Loucy (cell line): ENCODE measurements around the gene FAM20C.

ENCODE experiments used
- H2AFZ ChIP-seq: fragments of 200-600 bp; sonication (generic); 2 replicates; pipeline ENCODE4 v1.6.0; 2016; ENCODE audit warnings: antibody characterized with exemption, mild to moderate bottlenecking, low read length, moderate library complexity
- H3F3A ChIP-seq: fragments of 200-600 bp; 2 replicates; pipeline ENCODE4 v1.6.0; 2016; ENCODE audit warnings: antibody characterized with exemption, low read depth, mild to moderate bottlenecking
- H3K27me3 ChIP-seq: fragments of 200-600 bp; sonication (generic); 2 replicates; pipeline ENCODE4 v1.6.1; 2014; ENCODE audit warnings: low read length, mild to moderate bottlenecking; ENCODE audit not compliant: insufficient read depth, poor library complexity, severe bottlenecking
- H3K36me3 ChIP-seq: fragments of 200-600 bp; sonication (generic); 2 replicates; pipeline ENCODE4 v1.6.1; 2016; ENCODE audit warnings: low read length; ENCODE audit not compliant: insufficient read depth
- H3K4me1 ChIP-seq: fragments of 200-600 bp; sonication (generic); 2 replicates; pipeline ENCODE4 v1.5.1; 2014; ENCODE audit warnings: low read length, mild to moderate bottlenecking; ENCODE audit not compliant: insufficient read depth, poor library complexity, severe bottlenecking
- H3K4me2 ChIP-seq: fragments of 200-600 bp; sonication (generic); 2 replicates; pipeline ENCODE4 v1.6.0; 2014; ENCODE audit warnings: antibody characterized with exemption, low read length, low read depth, mild to moderate bottlenecking; ENCODE audit not compliant: poor library complexity, severe bottlenecking
- H3K4me3 ChIP-seq: fragments of 200-600 bp; sonication (generic); 2 replicates; pipeline ENCODE4 v1.5.1; 2014; ENCODE audit warnings: low read length, mild to moderate bottlenecking, mixed read lengths; ENCODE audit not compliant: poor library complexity, severe bottlenecking
- H3K79me2 ChIP-seq: fragments of 200-600 bp; sonication (generic); 2 replicates; pipeline ENCODE4 v1.6.1; 2014; ENCODE audit warnings: low read length; ENCODE audit not compliant: insufficient read depth
- H3K9ac ChIP-seq: fragments of 200-600 bp; sonication (generic); 2 replicates; pipeline ENCODE4 v1.6.0; 2014; ENCODE audit warnings: mild to moderate bottlenecking, low read depth, low read length, moderate library complexity; ENCODE audit not compliant: poor library complexity, severe bottlenecking
- H3K9me2 ChIP-seq: fragments of 200-600 bp; sonication (generic); replicated peaks from 2 replicates; pipeline ENCODE4 v1.6.1; 2016; ENCODE audit warnings: low read depth, low read length, mixed read lengths
- H3K9me3 ChIP-seq: fragments of 200-600 bp; sonication (generic); 2 replicates; pipeline ENCODE4 v1.6.1; 2014; ENCODE audit warnings: mild to moderate bottlenecking, antibody characterized with exemption, low read length, low read depth; ENCODE audit not compliant: insufficient read depth
- H4K20me1 ChIP-seq: fragments of 200-600 bp; sonication (generic); 2 replicates; pipeline ENCODE4 v1.6.0; 2014; ENCODE audit warnings: antibody characterized with exemption, low read length, mild to moderate bottlenecking; ENCODE audit not compliant: insufficient read depth, poor library complexity, severe bottlenecking
- EZH2phosphoT487 ChIP-seq: fragments of 200-600 bp; IDR thresholded peaks from 2 replicates; pipeline ENCODE4 v1.6.1; 2018; ENCODE audit warnings: antibody characterized with exemption, mild to moderate bottlenecking, moderate library complexity, borderline replicate concordance
- TF ChIP-seq, protein P1 (sequence below): fragments of 200-600 bp; sonication (generic); conservative IDR thresholded peaks from 2 replicates; pipeline ENCODE4 v1.5.1; 2014; ENCODE audit warnings: mild to moderate bottlenecking, antibody characterized with exemption, low read length

FAM20C gene

DNA sequence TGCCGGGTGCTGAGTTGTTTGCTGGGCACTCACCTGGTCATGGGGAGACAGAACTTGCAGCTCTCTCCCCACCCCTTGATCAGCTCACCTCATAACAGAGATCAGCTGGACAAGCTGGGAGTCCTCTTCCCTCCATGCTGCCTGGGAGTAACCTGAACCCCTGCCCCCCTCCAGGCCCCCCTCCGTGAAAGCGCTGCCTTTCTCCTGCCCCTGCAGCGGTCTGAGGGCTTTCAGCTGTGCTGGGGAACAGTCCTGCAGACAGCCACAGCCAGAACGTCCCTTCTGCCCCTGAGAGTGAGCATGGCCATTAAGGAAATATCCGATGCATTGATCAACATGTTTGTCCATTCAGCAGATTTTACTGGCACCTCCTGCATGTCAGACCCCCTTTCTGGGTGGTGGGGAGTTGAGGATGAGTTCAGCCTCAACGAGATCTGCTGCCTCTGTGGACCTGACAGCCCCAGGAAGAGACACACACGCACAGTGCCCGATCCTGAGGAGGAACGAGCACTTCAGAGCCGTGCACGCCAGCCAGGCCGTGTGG, 4.5 kb downstream of the FAM20C start:
- peaks cover 2% of the 10 kb centered on the region for H3K4me1 ChIP-seq
- H3F3A ChIP-seq = no peaks in the 10 kb centered on the region
- H3K27me3 ChIP-seq = no peaks in the 10 kb centered on the region
- peaks cover 5% of the 10 kb centered on the region; the same call in 1 of the 2 replicates for H3K9me3 ChIP-seq
- H3K9me2 ChIP-seq = no peaks in the 10 kb centered on the region
- TF ChIP-seq, protein P1, sequence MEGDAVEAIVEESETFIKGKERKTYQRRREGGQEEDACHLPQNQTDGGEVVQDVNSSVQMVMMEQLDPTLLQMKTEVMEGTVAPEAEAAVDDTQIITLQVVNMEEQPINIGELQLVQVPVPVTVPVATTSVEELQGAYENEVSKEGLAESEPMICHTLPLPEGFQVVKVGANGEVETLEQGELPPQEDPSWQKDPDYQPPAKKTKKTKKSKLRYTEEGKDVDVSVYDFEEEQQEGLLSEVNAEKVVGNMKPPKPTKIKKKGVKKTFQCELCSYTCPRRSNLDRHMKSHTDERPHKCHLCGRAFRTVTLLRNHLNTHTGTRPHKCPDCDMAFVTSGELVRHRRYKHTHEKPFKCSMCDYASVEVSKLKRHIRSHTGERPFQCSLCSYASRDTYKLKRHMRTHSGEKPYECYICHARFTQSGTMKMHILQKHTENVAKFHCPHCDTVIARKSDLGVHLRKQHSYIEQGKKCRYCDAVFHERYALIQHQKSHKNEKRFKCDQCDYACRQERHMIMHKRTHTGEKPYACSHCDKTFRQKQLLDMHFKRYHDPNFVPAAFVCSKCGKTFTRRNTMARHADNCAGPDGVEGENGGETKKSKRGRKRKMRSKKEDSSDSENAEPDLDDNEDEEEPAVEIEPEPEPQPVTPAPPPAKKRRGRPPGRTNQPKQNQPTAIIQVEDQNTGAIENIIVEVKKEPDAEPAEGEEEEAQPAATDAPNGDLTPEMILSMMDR = no peak
- no peak for TF ChIP-seq EZH2phosphoT487
- H3K79me2 ChIP-seq = no peaks in the 10 kb centered on the region
- no peak overlapping the region for H3K9ac ChIP-seq
- no peak overlapping the region for H3K4me3 ChIP-seq
- H3K36me3 ChIP-seq = no peaks in the 10 kb centered on the region
- no peak overlapping the region for H3K4me2 ChIP-seq
- no peak overlapping the region for H2AFZ ChIP-seq
- H4K20me1 ChIP-seq = no peaks in the 10 kb centered on the region

DNA sequence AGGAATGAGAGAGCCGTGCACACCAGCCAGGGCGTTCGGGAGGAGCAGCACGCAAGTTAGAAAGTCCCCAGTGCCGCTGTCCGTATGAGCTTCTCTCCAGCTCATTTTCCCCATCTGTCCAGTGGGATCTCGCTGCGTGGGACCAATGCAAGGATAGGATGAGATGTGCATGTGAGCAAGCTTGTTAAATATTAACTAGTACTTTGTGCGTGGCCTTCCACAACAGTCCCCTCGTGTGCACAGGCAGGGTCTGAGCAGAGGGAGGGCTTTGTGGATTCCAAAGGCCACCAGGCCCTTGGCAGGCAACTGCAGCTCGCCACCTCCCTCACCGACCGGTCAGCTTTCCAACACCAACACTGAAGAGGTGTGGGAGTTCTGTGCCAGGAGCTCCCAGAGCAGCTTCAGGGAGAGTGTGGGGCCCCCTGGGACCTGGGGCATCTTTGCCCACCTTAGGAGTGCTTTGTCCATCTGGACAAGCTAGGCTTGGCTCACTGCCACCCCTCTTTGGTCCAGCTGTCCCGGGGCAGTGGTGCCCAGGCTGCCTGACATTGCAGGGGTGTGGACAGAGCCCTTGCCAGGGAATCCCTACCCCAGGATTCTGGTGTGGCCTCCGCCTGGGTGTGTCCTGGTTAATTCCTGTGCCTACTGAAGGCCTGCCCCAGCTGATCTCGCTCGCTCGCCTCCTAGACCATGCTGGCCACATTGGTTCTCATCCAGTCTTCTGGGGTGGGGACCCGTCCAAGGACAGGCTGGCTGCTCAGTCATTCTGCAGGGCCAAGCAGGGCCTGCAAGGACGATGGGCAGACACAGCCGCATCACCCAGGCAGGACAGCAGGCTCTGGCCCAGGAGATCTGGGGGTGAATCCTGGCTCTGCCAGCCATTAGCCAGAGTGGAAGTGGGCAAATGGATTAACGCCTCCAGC, 5.3 kb downstream of the FAM20C start:
- Histone ChIP-seq H3K9me3 (peaks cover 5% of the 10 kb centered on the region; the same call in 1 of the 2 replicates), H3K4me1 (peaks cover 2% of the 10 kb centered on the region), H2AFZ (no peak overlapping the region), H3K9ac (no peak overlapping the region), H3K27me3 (no peaks in the 10 kb centered on the region), H3K4me2 (no peak overlapping the region), H3K9me2 (no peaks in the 10 kb centered on the region), H3F3A (no peaks in the 10 kb centered on the region), H3K79me2 (no peaks in the 10 kb centered on the region), H3K4me3 (no peak overlapping the region), H4K20me1 (no peaks in the 10 kb centered on the region), H3K36me3 (no peaks in the 10 kb centered on the region)
- no peak for TF ChIP-seq EZH2phosphoT487
- TF ChIP-seq, protein P1 = no peak

DNA sequence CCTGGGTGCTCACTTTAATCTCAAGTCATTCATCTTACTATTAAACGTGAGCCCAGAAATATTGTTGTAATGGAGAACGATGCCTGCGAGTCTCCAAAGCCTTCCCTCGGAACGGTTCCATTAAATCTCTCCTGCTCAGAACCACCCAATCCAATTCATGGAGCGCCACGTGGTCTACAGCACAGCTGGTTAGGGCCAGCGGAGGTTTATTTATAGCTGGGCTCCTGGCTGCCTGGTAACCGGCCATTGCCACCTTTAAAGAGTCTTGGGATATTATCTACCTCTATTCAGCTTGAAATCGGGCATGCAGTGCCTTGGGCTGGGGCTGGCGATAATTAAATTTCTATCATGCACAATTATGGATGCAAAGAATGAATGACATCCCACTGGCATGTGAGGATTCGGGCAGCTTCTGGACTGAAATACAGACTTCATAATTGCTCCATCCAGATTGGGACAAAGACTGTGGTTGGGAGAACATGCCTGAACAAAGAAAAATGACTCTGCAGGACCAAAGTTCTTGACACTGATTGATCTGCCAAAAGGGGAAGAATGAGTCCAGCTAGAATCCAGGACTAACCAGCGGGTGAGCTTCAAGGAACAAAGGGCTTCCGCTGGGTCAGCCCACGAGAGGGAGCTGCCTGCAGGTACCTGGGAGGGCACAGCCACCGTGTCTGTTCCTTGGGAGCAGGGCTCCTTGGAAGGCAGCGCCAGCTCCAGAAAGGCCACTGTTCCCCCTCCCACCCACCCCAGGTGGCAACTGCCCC, 7.3 kb downstream of the FAM20C start:
- H3F3A ChIP-seq = no peaks in the 10 kb centered on the region
- H3K9me2 ChIP-seq = no peaks in the 10 kb centered on the region
- H3K4me3 ChIP-seq = no peak overlapping the region
- H3K27me3 ChIP-seq = no peaks in the 10 kb centered on the region
- H3K4me1 ChIP-seq = peaks cover 2% of the 10 kb centered on the region
- no peaks in the 10 kb centered on the region for H4K20me1 ChIP-seq
- H3K4me2 ChIP-seq = no peak overlapping the region
- H3K9me3 ChIP-seq = peaks cover 5% of the 10 kb centered on the region; the same call in 1 of the 2 replicates
- H3K9ac ChIP-seq = no peak overlapping the region
- no peak for TF ChIP-seq EZH2phosphoT487
- TF ChIP-seq, protein P1 = no peak
- no peaks in the 10 kb centered on the region for H3K36me3 ChIP-seq
- H2AFZ ChIP-seq = no peak overlapping the region
- H3K79me2 ChIP-seq = no peaks in the 10 kb centered on the region
